AG09319 (cell line): ENCODE measurements around the gene CNST.
"Not testable (repeated sequence)": the region's sequence is repeated elsewhere in the genome, so short reads cannot be mapped to it uniquely, and the experiment has no call there.

Experiments
- DNase-seq: peaks from one replicate; pipeline ENCODE4 v3.0.0-alpha.2; 2010; ENCODE audit warnings: low read depth; ENCODE audit errors: extremely low read depth
- TF ChIP-seq, protein P1 (sequence below): IDR thresholded peaks from 2 replicates; pipeline ENCODE4 v1.5.1; 2011; ENCODE audit warnings: low read depth, mild to moderate bottlenecking, inconsistent platforms, low read length, moderate library complexity

CNST gene

DNA sequence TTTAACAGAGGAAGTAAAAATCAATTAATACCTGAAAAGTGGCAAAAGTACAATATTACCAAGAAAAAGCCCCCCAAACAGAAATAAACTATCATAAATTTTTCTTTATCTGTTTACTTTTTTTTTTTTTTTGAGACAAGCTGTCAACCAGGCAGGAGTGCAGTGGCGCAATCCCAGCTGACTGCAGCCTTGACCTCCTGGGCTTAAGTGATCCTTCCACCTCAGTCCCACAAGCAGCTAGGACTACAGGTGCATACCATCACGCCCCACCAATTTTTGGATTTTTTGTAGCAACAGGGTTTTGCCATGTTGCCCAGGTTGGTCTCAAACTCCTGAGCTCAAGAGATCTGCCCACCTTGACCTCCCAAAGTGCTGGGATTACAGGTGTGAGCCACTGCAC lies 8.2 kb upstream of the CNST start:
- TF ChIP-seq, protein P1, sequence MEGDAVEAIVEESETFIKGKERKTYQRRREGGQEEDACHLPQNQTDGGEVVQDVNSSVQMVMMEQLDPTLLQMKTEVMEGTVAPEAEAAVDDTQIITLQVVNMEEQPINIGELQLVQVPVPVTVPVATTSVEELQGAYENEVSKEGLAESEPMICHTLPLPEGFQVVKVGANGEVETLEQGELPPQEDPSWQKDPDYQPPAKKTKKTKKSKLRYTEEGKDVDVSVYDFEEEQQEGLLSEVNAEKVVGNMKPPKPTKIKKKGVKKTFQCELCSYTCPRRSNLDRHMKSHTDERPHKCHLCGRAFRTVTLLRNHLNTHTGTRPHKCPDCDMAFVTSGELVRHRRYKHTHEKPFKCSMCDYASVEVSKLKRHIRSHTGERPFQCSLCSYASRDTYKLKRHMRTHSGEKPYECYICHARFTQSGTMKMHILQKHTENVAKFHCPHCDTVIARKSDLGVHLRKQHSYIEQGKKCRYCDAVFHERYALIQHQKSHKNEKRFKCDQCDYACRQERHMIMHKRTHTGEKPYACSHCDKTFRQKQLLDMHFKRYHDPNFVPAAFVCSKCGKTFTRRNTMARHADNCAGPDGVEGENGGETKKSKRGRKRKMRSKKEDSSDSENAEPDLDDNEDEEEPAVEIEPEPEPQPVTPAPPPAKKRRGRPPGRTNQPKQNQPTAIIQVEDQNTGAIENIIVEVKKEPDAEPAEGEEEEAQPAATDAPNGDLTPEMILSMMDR: no peak

DNA sequence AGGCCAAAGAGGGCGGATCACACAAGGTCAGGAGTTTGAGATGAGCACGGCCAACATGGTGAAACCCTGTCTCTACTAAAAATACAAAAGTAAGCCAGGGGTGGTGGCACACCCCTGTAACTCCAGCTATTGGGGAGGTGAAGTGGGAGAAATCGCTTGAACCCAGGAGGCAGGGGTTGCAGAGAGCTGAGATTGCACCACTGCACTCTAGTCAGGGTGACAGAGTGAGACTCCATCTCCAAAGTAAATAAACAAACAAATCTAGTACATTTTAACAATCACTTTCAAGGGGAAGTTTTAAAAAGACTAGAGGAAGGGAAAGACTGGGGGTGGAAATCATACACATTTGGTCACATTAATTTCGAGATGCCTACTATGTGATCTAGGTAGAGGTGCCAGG lies 6.9 kb upstream of the CNST start:
- no peak for DNase-seq
- TF ChIP-seq, protein P1: no peak

More for the DNA sequence above, 8.2 kb upstream of the CNST start:
- no peak for DNase-seq

DNA sequence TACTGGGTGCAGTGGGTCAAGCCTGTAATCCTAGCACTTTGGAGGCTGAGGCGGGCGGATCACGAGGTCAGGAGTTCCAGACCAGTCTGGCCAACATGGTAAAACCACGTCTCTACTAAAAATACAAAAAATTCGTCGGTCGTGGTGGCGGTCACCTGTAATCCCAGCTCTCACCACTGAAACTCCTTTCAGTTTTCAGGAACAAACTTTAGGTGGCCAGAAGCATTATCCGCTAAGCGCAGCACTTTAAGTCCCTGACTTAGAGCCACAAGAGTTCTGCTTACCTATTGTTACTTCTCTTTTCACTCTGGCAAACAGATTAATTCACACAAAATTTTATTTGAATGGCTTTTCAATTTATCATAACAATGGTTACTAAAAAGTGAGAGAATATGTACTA lies 5.4 kb upstream of the CNST start:
- DNase-seq: not testable (repeated sequence)

- TF ChIP-seq, protein P1: no peak
- DNase-seq: no peak
These were observed 1.2 kb upstream of the CNST start for GRCh38 chr1:246564839-246565750.

DNA sequence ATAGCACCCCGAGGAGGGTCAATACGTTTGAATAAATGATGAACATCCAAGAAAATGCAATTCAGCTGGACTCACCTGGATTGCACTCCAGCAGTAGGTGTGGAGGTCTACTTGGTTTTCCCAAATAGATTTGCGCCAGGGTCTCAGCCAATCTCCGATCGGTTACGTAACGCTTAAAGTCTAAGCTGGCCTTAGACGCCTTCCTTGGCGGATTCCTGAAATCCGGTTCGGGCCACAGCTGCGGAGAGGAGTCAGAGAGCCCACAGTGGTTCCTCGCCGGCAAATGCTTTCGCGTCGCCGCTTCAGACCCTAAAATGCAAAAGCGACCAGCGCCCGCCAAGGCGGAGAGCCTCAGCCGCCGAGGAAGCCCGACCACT lies 517 bp upstream of the CNST start:
- no peak for DNase-seq
- TF ChIP-seq, protein P1: no peak

DNA sequence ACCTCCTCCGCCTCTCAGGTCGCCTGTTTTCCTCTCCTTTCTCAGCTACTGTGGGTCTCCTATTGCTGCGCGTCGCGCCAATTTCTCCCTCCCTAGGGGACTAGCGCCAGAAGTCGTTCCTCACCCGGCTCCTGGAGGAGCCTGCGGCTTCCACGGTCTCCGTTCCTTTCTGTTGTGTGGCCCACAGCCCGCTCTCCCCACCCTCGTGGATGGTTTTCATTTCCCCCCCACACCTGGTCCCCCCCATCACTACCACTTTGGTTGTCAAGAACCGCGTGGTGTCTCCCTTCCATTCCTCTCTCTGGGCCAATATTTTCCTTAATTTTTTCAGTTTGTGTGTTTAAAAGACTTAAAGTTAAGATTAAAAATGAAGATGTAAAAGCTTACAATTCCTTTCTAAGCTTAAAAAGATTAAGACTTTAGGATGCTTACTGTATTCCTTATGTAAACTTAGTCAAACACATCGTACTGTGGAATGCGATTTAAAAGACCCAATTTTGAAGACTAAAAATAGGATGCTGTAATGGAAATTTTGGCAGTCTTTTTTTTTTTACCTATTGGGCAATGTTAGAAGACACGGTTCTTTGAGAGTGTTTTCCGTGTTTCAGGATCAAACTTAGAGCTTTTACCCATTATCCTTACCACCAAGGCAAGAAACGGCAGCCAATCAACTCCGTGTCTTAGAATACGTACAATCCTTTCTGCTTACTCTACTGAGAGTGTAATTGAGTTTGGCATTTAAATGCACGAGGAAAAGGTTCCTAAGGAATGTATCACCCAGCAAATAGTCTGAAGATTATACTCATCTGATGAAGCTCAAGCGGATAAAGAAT lies 773 bp downstream of the CNST start:
- TF ChIP-seq, protein P1: no peak
- DNase-seq: peak; percentile 62

GRCh38 chr1:246567646-246568235 lies 1.5 kb downstream of the CNST start:
- DNase-seq: no peak
- TF ChIP-seq, protein P1: no peak
